ENCODE measurements around the gene ASPA. TPM values are rescaled to one million over a fixed set of nuclear protein-coding genes. Genes with fewer than 3 reads are reported as not detected.
"Not testable (repeated sequence)": the region's sequence is repeated elsewhere in the genome, so short reads cannot be mapped to it uniquely, and the experiment has no call there.

Gene ASPA
- total and polyA plus RNA-seq, 2 experiments from 2014 or later = 0.13 TPM; not detected in 1

- no peak for TF ChIP-seq EZH2phosphoT487 (IDR thresholded peaks at IDR 0.05; ENCODE audit: unreplicated experiment)
- no peak for TF ChIP-seq EZH2 (IDR thresholded peaks at IDR 0.05; ENCODE audit: low read depth, unreplicated experiment)
- no peak for TF ChIP-seq NANOG (IDR thresholded peaks at IDR 0.05; ENCODE audit: borderline replicate concordance)
- TF ChIP-seq CREB1 (CRISPR knock-in tag; IDR thresholded peaks at IDR 0.05; ENCODE audit: low read depth) = peak; percentile 72
Measured at GRCh38 chr17:3447625-3448024, 28.2 kb upstream of the ASPA start (continued).

DNA sequence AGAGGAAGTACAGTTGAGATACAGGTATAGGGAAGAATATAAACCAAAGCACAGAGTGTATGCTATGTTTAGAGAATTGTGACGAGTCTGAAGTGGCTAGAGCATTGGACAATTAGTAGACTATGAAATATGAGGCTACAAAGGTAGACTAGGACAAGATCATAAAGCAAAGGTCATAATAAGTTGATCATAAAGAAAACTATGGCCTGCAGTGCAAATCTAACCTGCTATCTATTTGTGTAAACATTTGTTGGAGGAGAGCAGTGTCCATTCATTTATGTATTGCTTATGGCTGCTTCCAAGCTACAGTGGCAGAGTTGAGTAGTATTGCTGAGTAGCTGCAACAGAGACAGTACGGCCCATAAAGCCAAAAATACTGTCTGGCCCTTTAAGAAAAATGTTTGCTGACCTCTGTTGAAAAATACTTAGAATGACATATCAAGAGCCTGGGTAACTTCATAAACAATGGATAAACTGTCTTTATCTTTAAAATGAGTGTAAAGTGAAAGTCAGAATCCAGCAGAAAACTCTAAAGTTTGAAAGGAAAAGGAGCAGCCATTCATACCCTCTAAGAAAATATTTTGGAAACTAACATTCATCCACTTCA lies 27.6 kb upstream of the ASPA start:
- TF ChIP-seq STAT1 (IDR thresholded peaks at IDR 0.05; ENCODE audit: unreplicated experiment) (no peak), NANOG (IDR thresholded peaks at IDR 0.05; ENCODE audit: borderline replicate concordance) (no peak)
- TF ChIP-seq, protein P1, sequence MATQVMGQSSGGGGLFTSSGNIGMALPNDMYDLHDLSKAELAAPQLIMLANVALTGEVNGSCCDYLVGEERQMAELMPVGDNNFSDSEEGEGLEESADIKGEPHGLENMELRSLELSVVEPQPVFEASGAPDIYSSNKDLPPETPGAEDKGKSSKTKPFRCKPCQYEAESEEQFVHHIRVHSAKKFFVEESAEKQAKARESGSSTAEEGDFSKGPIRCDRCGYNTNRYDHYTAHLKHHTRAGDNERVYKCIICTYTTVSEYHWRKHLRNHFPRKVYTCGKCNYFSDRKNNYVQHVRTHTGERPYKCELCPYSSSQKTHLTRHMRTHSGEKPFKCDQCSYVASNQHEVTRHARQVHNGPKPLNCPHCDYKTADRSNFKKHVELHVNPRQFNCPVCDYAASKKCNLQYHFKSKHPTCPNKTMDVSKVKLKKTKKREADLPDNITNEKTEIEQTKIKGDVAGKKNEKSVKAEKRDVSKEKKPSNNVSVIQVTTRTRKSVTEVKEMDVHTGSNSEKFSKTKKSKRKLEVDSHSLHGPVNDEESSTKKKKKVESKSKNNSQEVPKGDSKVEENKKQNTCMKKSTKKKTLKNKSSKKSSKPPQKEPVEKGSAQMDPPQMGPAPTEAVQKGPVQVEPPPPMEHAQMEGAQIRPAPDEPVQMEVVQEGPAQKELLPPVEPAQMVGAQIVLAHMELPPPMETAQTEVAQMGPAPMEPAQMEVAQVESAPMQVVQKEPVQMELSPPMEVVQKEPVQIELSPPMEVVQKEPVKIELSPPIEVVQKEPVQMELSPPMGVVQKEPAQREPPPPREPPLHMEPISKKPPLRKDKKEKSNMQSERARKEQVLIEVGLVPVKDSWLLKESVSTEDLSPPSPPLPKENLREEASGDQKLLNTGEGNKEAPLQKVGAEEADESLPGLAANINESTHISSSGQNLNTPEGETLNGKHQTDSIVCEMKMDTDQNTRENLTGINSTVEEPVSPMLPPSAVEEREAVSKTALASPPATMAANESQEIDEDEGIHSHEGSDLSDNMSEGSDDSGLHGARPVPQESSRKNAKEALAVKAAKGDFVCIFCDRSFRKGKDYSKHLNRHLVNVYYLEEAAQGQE (IDR thresholded peaks at IDR 0.05; ENCODE audit: unreplicated experiment) = no peak
- TF ChIP-seq, protein P2, sequence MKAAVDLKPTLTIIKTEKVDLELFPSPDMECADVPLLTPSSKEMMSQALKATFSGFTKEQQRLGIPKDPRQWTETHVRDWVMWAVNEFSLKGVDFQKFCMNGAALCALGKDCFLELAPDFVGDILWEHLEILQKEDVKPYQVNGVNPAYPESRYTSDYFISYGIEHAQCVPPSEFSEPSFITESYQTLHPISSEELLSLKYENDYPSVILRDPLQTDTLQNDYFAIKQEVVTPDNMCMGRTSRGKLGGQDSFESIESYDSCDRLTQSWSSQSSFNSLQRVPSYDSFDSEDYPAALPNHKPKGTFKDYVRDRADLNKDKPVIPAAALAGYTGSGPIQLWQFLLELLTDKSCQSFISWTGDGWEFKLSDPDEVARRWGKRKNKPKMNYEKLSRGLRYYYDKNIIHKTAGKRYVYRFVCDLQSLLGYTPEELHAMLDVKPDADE (IDR thresholded peaks at IDR 0.05) = no peak
- H3K36me3 ChIP-seq (ENCODE audit: insufficient read depth) = no peaks in the 10 kb centered on the region
- Mint-ChIP-seq H3K36me3 (ENCODE audit: low read depth) (no peaks in the 10 kb centered on the region), H3K4me1 (peaks cover 3% of the 10 kb centered on the region; the same call in 1 of the 3 replicates), H3K9me3 (no peaks in the 10 kb centered on the region), H3K4me3 (no peak overlapping the region), H3K27ac (no peak overlapping the region), H3K27me3 (ENCODE audit: insufficient read depth, low read depth, poor library complexity) (no peaks in the 10 kb centered on the region)
- H3K79me2 ChIP-seq (replicated peaks; ENCODE audit: insufficient read depth) = no peaks in the 10 kb centered on the region
- no peaks in the 10 kb centered on the region for H3F3A ChIP-seq (replicated peaks; ENCODE audit: low read depth)
- no peak overlapping the region for H3K27ac ChIP-seq (ENCODE audit: low read depth)
- no peaks in the 10 kb centered on the region for H3K9me2 ChIP-seq (ENCODE audit: insufficient read depth)
- no peaks in the 10 kb centered on the region for H3K27me3 ChIP-seq (ENCODE audit: insufficient read depth)
- H2AFZ ChIP-seq = no peak overlapping the region
- no peaks in the 10 kb centered on the region for H3K4me1 ChIP-seq (ENCODE audit: insufficient read depth)
- no peak overlapping the region for H3K4me3 ChIP-seq
- no peak overlapping the region for H3K4me2 ChIP-seq
- no peak for DNase-seq (ENCODE audit: low spot score)
- H4K20me1 ChIP-seq (replicated peaks; ENCODE audit: insufficient read depth) = no peaks in the 10 kb centered on the region
- no peak for ATAC-seq

DNA sequence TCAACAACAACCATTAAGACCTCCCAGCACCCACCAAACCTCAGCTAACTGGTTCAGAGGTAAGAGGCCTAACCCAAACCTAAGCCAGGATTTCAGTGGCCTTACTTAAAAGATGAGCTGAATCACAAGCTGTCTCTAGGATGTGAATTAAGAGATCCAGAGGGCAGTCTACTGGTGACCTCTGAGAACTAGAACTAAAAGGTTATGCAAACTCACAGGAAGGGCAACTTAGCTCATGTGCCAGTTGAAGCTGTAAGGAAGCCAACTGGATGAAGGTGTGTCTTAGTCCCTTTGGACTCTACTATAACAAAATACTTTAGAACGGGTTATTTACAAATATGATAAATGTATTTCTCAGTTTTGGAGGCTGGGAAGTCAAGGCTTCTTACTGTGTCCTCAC lies 9.4 kb upstream of the ASPA start:
- H3K4me3 ChIP-seq; H3K27ac ChIP-seq (ENCODE audit: low read depth); H3K4me3 Mint-ChIP-seq; H3K36me3 ChIP-seq (ENCODE audit: insufficient read depth); H3K4me1 Mint-ChIP-seq; H3K27me3 Mint-ChIP-seq (ENCODE audit: insufficient read depth, low read depth, poor library complexity); H3K27me3 ChIP-seq (ENCODE audit: insufficient read depth); H3K4me2 ChIP-seq; H3K9me2 ChIP-seq (ENCODE audit: insufficient read depth); H3K27ac Mint-ChIP-seq; H4K20me1 ChIP-seq (replicated peaks; ENCODE audit: insufficient read depth); H3K36me3 Mint-ChIP-seq (ENCODE audit: low read depth); ATAC-seq; DNase-seq (ENCODE audit: low spot score); H2AFZ ChIP-seq; H3F3A ChIP-seq (replicated peaks; ENCODE audit: low read depth); H3K79me2 ChIP-seq (replicated peaks; ENCODE audit: insufficient read depth); H3K4me1 ChIP-seq (ENCODE audit: insufficient read depth): not testable (repeated sequence)
- peaks cover 13% of the 10 kb centered on the region for H3K9me3 Mint-ChIP-seq

Data from GM23338 (cell line).